ENCODE measurements around the gene DVL1.

GRCh38 chr1:1304331-1305299, 44.6 kb downstream of the DVL1 start:
- TF ChIP-seq SUZ12 (IDR thresholded peaks at IDR 0.05; ENCODE audit: extremely low read depth, insufficient read depth, insufficient read length): no peak
- TF ChIP-seq ZNF274 (IDR thresholded peaks at IDR 0.05; ENCODE audit: low read depth, low read length): no peak
- TF ChIP-seq YY1 (IDR thresholded peaks at IDR 0.05; ENCODE audit: insufficient read depth, insufficient read length): no peak

All from NT2/D1 (cell line).